H1 (cell line): ENCODE results near the gene VIPR2. TPM values are rescaled to one million over a fixed set of nuclear protein-coding genes. Genes with fewer than 3 reads are reported as not detected.

Experiments
- CTCF ChIA-PET: fragments of 300-600 bp; sonication (Branson Sonifier 250); formaldehyde crosslinking; loops from one replicate; lab custom pipeline; 2021; ENCODE audit not compliant: partially characterized antibody; lab: Charles Lee
- POLR2A ChIA-PET: fragments of 300-600 bp; sonication (Branson Sonifier 250); formaldehyde crosslinking; loops from one replicate; lab custom pipeline; 2021; ENCODE audit warnings: inconsistent platforms; ENCODE audit not compliant: partially characterized antibody; lab: Charles Lee
- DNase-seq, 2 experiments: peaks; one replicate each; pipeline versions ENCODE4 v3.0.0 to v3.0.0-alpha.2; 2010 to 2022; ENCODE audit warnings: low spot score in 2 of 2, low read depth in 1 of 2, mixed read lengths in 1 of 2
- FAIRE-seq: peaks from 2 replicates; lab custom pipeline; 2011; peaks lifted over from hg19 to GRCh38; lab: Jason Lieb, UNC
- H2AFZ ChIP-seq: 2 replicates; pipeline ENCODE4 v1.8.1; 2012; ENCODE audit warnings: low read length, inconsistent platforms
- H2AK5ac ChIP-seq: 2 replicates; pipeline ENCODE4 v1.6.1; 2013; ENCODE audit warnings: low read depth, low read length
- H2BK120ac ChIP-seq: replicated peaks from 2 replicates; pipeline ENCODE3; 2013; ENCODE audit warnings: low read depth, low read length, inconsistent platforms
- H2BK12ac ChIP-seq: 2 replicates; pipeline ENCODE4 v1.6.1; 2013; ENCODE audit warnings: low read depth, low read length
- H2BK15ac ChIP-seq: 2 replicates; pipeline ENCODE4 v1.6.1; 2013; ENCODE audit warnings: low read length
- H2BK20ac ChIP-seq: 2 replicates; pipeline ENCODE4 v1.6.1; 2013; ENCODE audit warnings: low read length
- H2BK5ac ChIP-seq: 2 replicates; pipeline ENCODE4 v1.6.1; 2013; ENCODE audit warnings: low read depth, low read length
- H3K14ac ChIP-seq: 2 replicates; pipeline ENCODE4 v1.6.1; 2013; ENCODE audit warnings: inconsistent platforms; ENCODE audit not compliant: insufficient read length
- H3K18ac ChIP-seq: 2 replicates; pipeline ENCODE4 v1.6.1; 2013; ENCODE audit warnings: low read length; ENCODE audit errors: extremely low read depth
- H3K23ac ChIP-seq: 2 replicates; pipeline ENCODE4 v1.6.1; 2013; ENCODE audit warnings: inconsistent platforms; ENCODE audit not compliant: insufficient read length
- H3K23me2 ChIP-seq: 2 replicates; pipeline ENCODE4 v1.6.1; 2013; ENCODE audit warnings: low read depth, low read length
- H3K27ac ChIP-seq: 2 replicates; pipeline ENCODE4 v1.6.1; 2011; ENCODE audit warnings: low read depth, low read length, inconsistent platforms
- H3K27me3 ChIP-seq, 4 experiments: replicated peaks in 1 of 4; 1 replicate in 1 of 4; 2 replicates in 3 of 4; pipeline versions ENCODE4 v1.6.1 to v1.8.1; 2011 to 2013; ENCODE audit warnings: low read length in 3 of 4, mild to moderate bottlenecking in 3 of 4, inconsistent platforms in 2 of 4, mixed read lengths in 2 of 4, moderate library complexity in 1 of 4; ENCODE audit not compliant: control insufficient read depth in 3 of 4, insufficient read depth in 3 of 4; ENCODE audit errors: extremely low read depth in 1 of 4
- H3K36me3 ChIP-seq, 4 experiments: 2 replicates each; pipeline versions ENCODE4 v1.6.1 to v1.8.1; 2011 to 2013; ENCODE audit warnings: mild to moderate bottlenecking in 4 of 4, low read length in 3 of 4, moderate library complexity in 2 of 4, control low read depth in 1 of 4, inconsistent platforms in 1 of 4; ENCODE audit not compliant: insufficient read depth in 4 of 4, control insufficient read depth in 2 of 4
- H3K4ac ChIP-seq: replicated peaks from 2 replicates; pipeline ENCODE3; 2013; ENCODE audit warnings: low read length, low read depth, mixed read lengths, inconsistent platforms; ENCODE audit not compliant: insufficient read length
- H3K4me1 ChIP-seq, 4 experiments: replicated peaks in 1 of 4; 1 replicate in 1 of 4; 2 replicates in 3 of 4; pipeline versions ENCODE4 v1.6.1 to v1.8.1; 2011 to 2013; ENCODE audit warnings: low read length in 3 of 4, inconsistent platforms in 2 of 4, mixed read lengths in 1 of 4; ENCODE audit not compliant: insufficient read depth in 4 of 4, control insufficient read depth in 3 of 4
- H3K4me2 ChIP-seq, 2 experiments: 2 replicates each; pipeline versions ENCODE4 v1.6.1 to v1.8.1; 2011 to 2013; ENCODE audit warnings: low read depth in 2 of 2, low read length in 2 of 2, control low read depth in 1 of 2, inconsistent platforms in 1 of 2, mild to moderate bottlenecking in 1 of 2; ENCODE audit not compliant: insufficient read depth in 1 of 2
- H3K4me3 ChIP-seq, 4 experiments: fragments of 200-600, 300-600 bp in 1 of 4; sonication (generic), shearing (Covaris generic), sonication (Bioruptor Twin) in 1 of 4; 2 replicates each; pipeline versions ENCODE4 v1.5.1 to v1.8.1; 2011 to 2016; ENCODE audit warnings: low read length in 4 of 4, low read depth in 3 of 4, control low read depth in 2 of 4, inconsistent platforms in 2 of 4, mild to moderate bottlenecking in 2 of 4, mixed read lengths in 1 of 4, moderate library complexity in 1 of 4; ENCODE audit not compliant: insufficient read depth in 2 of 4; ENCODE audit errors: extremely low read depth in 1 of 4
- H3K56ac ChIP-seq: replicated peaks from 2 replicates; pipeline ENCODE3; 2013; ENCODE audit warnings: low read depth, mild to moderate bottlenecking, mixed read lengths, low read length, inconsistent platforms; ENCODE audit not compliant: insufficient read length
- H3K79me1 ChIP-seq: 2 replicates; pipeline ENCODE4 v1.6.1; 2013; ENCODE audit warnings: low read depth, low read length, control low read depth
- H3K79me2 ChIP-seq, 2 experiments: 2 replicates each; pipeline versions ENCODE4 v1.6.1 to v1.8.1; 2012 to 2013; ENCODE audit warnings: low read length in 2 of 2, mild to moderate bottlenecking in 2 of 2, inconsistent platforms in 1 of 2; ENCODE audit not compliant: insufficient read depth in 2 of 2, control insufficient read depth in 1 of 2
- H3K9ac ChIP-seq, 4 experiments: replicated peaks in 1 of 4; 1 replicate in 1 of 4; 2 replicates in 3 of 4; pipeline versions ENCODE4 v1.6.1 to v1.8.1; 2011 to 2013; ENCODE audit warnings: low read depth in 3 of 4, low read length in 3 of 4, control low read depth in 2 of 4, mild to moderate bottlenecking in 2 of 4, moderate library complexity in 2 of 4, inconsistent platforms in 1 of 4; ENCODE audit errors: extremely low read depth in 1 of 4
- H3K9me3 ChIP-seq, 2 experiments: 2 replicates each; pipeline versions ENCODE4 v1.6.1 to v1.8.1; 2012 to 2013; ENCODE audit warnings: mild to moderate bottlenecking in 2 of 2, moderate library complexity in 2 of 2, control low read depth in 1 of 2, inconsistent platforms in 1 of 2, low read depth in 1 of 2, low read length in 1 of 2, mixed read lengths in 1 of 2; ENCODE audit not compliant: insufficient read depth in 2 of 2
- H4K20me1 ChIP-seq, 2 experiments: replicated peaks in 1 of 2; 2 replicates each; pipeline versions ENCODE3 to v1.8.1; 2011 to 2013; ENCODE audit warnings: inconsistent platforms in 2 of 2, low read length in 2 of 2, mild to moderate bottlenecking in 1 of 2; ENCODE audit not compliant: insufficient read depth in 2 of 2, control insufficient read depth in 1 of 2
- H4K5ac ChIP-seq: 2 replicates; pipeline ENCODE4 v1.6.1; 2013; ENCODE audit warnings: low read length, low read depth, mixed read lengths, inconsistent platforms; ENCODE audit not compliant: insufficient read length
- H4K8ac ChIP-seq: 2 replicates; pipeline ENCODE4 v1.8.0; 2013; ENCODE audit warnings: mild to moderate bottlenecking, moderate library complexity, low read length, inconsistent platforms; ENCODE audit not compliant: insufficient read depth; ENCODE audit errors: extremely low read depth
- H4K91ac ChIP-seq: replicated peaks from 2 replicates; pipeline ENCODE3; 2013; ENCODE audit warnings: low read length, mixed read lengths, inconsistent platforms; ENCODE audit not compliant: insufficient read length
- BACH1 ChIP-seq: IDR thresholded peaks from 2 replicates; pipeline ENCODE4 v1.6.1; 2012; ENCODE audit warnings: low read length, improper control_type of control experiment
- CTCF ChIP-seq, 3 experiments: IDR thresholded peaks; 1 replicate in 2 of 3; 2 replicates in 1 of 3; pipeline versions ENCODE4 v1.5.1 to v1.6.1; 2011; ENCODE audit warnings: low read length in 3 of 3, mild to moderate bottlenecking in 3 of 3, inconsistent platforms in 2 of 3, low read depth in 1 of 3, moderate library complexity in 1 of 3; ENCODE audit not compliant: insufficient read depth in 1 of 3; ENCODE audit errors: control extremely low read depth in 1 of 3
- MAFK ChIP-seq: IDR thresholded peaks from 2 replicates; pipeline ENCODE4 v1.6.1; 2012; ENCODE audit warnings: low read depth, mild to moderate bottlenecking, improper control_type of control experiment, low read length
- TAF1 ChIP-seq: IDR thresholded peaks from 2 replicates; pipeline ENCODE4 v1.6.1; 2011; ENCODE audit warnings: mild to moderate bottlenecking, low read depth, low read length
- TEAD4 ChIP-seq: IDR thresholded peaks from 2 replicates; pipeline ENCODE4 v1.6.1; 2012; ENCODE audit warnings: low read depth, low read length, inconsistent platforms, mixed read lengths
- whole genome bisulfite sequencing, 2 experiments: shearing (Covaris generic) in 1 of 2; methylation state at CpG; one replicate each; pipeline versions ENCODE4 v1.1.6 to v1.1.7; 2013 to 2015; ENCODE audit warnings: low lambda C conversion rate in 2 of 2, mixed read lengths in 2 of 2, inconsistent platforms in 1 of 2, low coverage in 1 of 2, missing lambda C conversion rate in 1 of 2; ENCODE audit not compliant: insufficient replicate concordance in 2 of 2, insufficient coverage in 1 of 2, insufficient read length in 1 of 2; ENCODE audit errors: extremely low coverage in 1 of 2, missing lambda C conversion rate in 1 of 2; 5-methylcytosine and 5-hydroxymethylcytosine counted together
- polyA plus RNA-seq, 7 experiments: library from polyadenylated mRNA; depleted of rRNA in 3 of 7; stranded (reverse) in 5 of 7; unstranded in 2 of 7; fragments of >200 nt in 5 of 7; fragments of 200-250 nt in 2 of 7; gene quantifications; 1 replicate in 5 of 7; 2 replicates in 1 of 7; 4 replicates in 1 of 7; pipeline versions ENCODE4 v1.2.1 to v1.2.3, GENCODE V29; 2011 to 2013; ENCODE audit warnings: missing spikeins in 2 of 7, mixed read lengths in 2 of 7
- total RNA-seq: library from RNA; stranded (reverse); fragmentation: NEBNext Ultra II Directional; extraction: Animal tissue kit (Norgen Biotek cat#: 25700); gene quantifications from 2 replicates; pipeline ENCODE4 v1.2.1, GENCODE V29; 2021

Gene VIPR2
- total and polyA plus RNA-seq, 2 of the 8 experiments (the other 6 are each of a cell fraction or from before 2014, with no cell fraction given): 2.4 to 6.3 TPM

GRCh38 chr7:159036916-159037605, 107.6 kb downstream of the VIPR2 start:
- Histone ChIP-seq H3K14ac (no peak overlapping the region), H2AK5ac (no peak overlapping the region), H3K79me1 (no peaks in the 10 kb centered on the region), H3K4ac (no peak overlapping the region), H3K27me3 (no peaks in the 10 kb centered on the region; a peak in 1 of 7 replicates), H4K5ac (no peak overlapping the region), H3K56ac (no peak overlapping the region), H3K4me1 (peaks cover 0 to 6% (median 2%) of the 10 kb centered on the region in 4 experiments; a peak in 1 of 7 replicates), H3K4me3 (no peak overlapping the region), H2AFZ (peak overlapping the region; percentile 34; the same call in 1 of the 2 replicates), H3K9me3 (no peaks in the 10 kb centered on the region; a peak in 1 of 4 replicates), H4K8ac (no peak overlapping the region; the same call in 1 of the 2 replicates), H2BK5ac (peak overlapping the region; percentile 60; the same call in 1 of the 2 replicates), H2BK20ac (no peak overlapping the region), H3K18ac (peak overlapping the region; percentile 3), H2BK12ac (peak overlapping the region; percentile 23; the same call in 1 of the 2 replicates), H3K27ac (no peak overlapping the region), H3K4me2 (no peak overlapping the region), H3K9ac (no peak overlapping the region), H2BK120ac (no peak overlapping the region), H3K23me2 (no peaks in the 10 kb centered on the region), H3K36me3 (no peaks in the 10 kb centered on the region; a peak in 1 of 8 replicates), H3K79me2 (no peaks in the 10 kb centered on the region), H3K23ac (no peak overlapping the region), H4K20me1 (no peaks in the 10 kb centered on the region), H2BK15ac (no peak overlapping the region), H4K91ac (no peak overlapping the region)
- WGBS, 2 experiments: 74% methylated on average over 20 of the region's 21 CpGs; no CpG with 5 or more reads in 1 of the 2 experiments
- peak in 1 of 2 experiments; percentile 49 for DNase-seq
- ChIA-PET CTCF (interaction anchor here (0.7 to 1.8 kb wide), 6 partner anchors 16 to 291 kb away, joined by 3 to 4 read pairs (median 3); no protein-coding TSS in a partner anchor), POLR2A (no interaction called here)
- FAIRE-seq: no peak
- TF ChIP-seq CTCF (IDR thresholded peaks at IDR 0.05; ENCODE audit: control extremely low read depth in 1 of 3, insufficient read depth in 1 of 3, low read depth in 1 of 3, low read length in 3 of 3) (peak in 1 of 3 experiments; percentile 0; a peak in 1 of 4 replicates), TEAD4 (no peak), BACH1 (no peak), MAFK (no peak), TAF1 (no peak)
